ENCODE data around the gene TRIP13. TPM values are rescaled to one million over a fixed set of nuclear protein-coding genes. Genes with fewer than 3 reads are reported as not detected.
"Not testable (repeated sequence)": the region's sequence is repeated elsewhere in the genome, so short reads cannot be mapped to it uniquely, and the experiment has no call there.

The TRIP13 gene
- total RNA-seq, 1 experiment from 2014 or later = 69.0 TPM

GRCh38 chr5:936149-937144 is 43.8 kb downstream of the TRIP13 start:
- H3K9me2 ChIP-seq (replicated peaks; ENCODE audit: low read length) = no peaks in the 10 kb centered on the region
- peaks cover 17% of the 10 kb centered on the region for H3K4me1 ChIP-seq (ENCODE audit: insufficient read depth, low read length)
- TF ChIP-seq EZH2 (IDR thresholded peaks at IDR 0.05; ENCODE audit: low read length, unreplicated experiment) = no peak
- TF ChIP-seq CTCF (conservative IDR thresholded peaks at IDR 0.05; ENCODE audit: low read depth, low read length) = no peak
- no peak for TF ChIP-seq EZH2phosphoT487 (IDR thresholded peaks at IDR 0.05; ENCODE audit: borderline replicate concordance, low read length)
- no peak overlapping the region for H3K27ac ChIP-seq (ENCODE audit: low read length)
- no peaks in the 10 kb centered on the region for H4K20me1 ChIP-seq (ENCODE audit: low read length)
- H3K9ac ChIP-seq (ENCODE audit: low read length) = no peak overlapping the region
- H3K27me3 ChIP-seq (ENCODE audit: low read length) = no peaks in the 10 kb centered on the region
- no peak for ATAC-seq
- H3K36me3 ChIP-seq (ENCODE audit: low read depth, low read length) = no peaks in the 10 kb centered on the region
- no peaks in the 10 kb centered on the region for H3K79me2 ChIP-seq (ENCODE audit: low read length)
- no peak overlapping the region for H2AFZ ChIP-seq (ENCODE audit: low read length)
- CTCF ChIA-PET = interaction anchor here (0.6 kb wide), 1 partner anchor 48 kb away, joined by 3 read pairs; no protein-coding TSS in a partner anchor
- DNase-seq = no peak
- no peaks in the 10 kb centered on the region for H3K9me3 ChIP-seq (ENCODE audit: low read length)
- intact Hi-C loops (cut with micrococcal nuclease) = no loop called here
- no peaks in the 10 kb centered on the region for H3F3A ChIP-seq (ENCODE audit: low read length, unreplicated experiment)
- no peak overlapping the region for H3K4me3 ChIP-seq (ENCODE audit: low read length)
- no TSS peak for BruUV-seq (replicated peaks)
- no peak overlapping the region for H3K4me2 ChIP-seq (ENCODE audit: low read length)
- POLR2A ChIA-PET (ENCODE audit: unreplicated experiment) = no interaction called here

DNA sequence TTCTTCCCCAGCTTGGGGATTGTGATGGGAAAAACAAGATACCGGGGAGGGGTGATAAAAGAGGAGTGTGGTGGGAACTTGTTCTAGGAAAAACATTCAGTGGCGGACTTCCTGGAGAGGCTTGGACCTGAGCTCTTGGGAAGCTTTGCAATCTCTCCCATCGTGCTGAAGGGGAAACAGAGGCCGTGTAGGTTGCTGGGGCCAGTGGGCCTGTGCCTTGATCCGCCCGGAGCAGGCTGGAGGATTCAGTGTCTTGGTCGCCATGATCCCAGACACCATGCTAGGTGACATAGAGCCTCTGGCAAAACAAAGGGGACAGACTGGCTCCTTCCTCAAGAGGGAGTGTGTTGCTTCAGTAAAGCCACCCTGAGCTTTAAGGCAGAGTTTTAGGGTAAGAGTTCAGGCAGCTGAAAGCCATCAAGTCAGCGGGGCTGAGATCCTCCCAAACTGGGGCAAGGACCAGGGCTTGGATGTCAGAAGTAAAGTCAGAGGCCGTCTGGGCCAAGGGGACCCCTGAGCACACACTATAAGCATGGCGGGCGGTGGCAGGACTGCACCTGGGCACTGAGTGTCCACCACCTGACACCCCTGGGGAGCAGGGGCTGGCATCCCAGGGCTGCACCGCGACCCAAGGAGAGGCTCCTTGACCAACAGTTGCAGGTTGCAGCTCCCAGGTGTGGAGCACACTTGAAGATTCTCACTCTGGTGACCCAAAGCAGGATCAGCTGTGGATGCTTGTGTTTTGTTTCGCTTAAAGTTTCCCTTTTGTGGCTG is 44.7 kb downstream of the TRIP13 start:
- H3K9me2 ChIP-seq (replicated peaks; ENCODE audit: low read length) = no peaks in the 10 kb centered on the region
- H3K36me3 ChIP-seq (ENCODE audit: low read depth, low read length) = no peaks in the 10 kb centered on the region
- intact Hi-C loops (cut with micrococcal nuclease) = no loop called here
- DNase-seq = no peak
- TF ChIP-seq EZH2 (IDR thresholded peaks at IDR 0.05; ENCODE audit: low read length, unreplicated experiment) = no peak
- TF ChIP-seq EZH2phosphoT487 (IDR thresholded peaks at IDR 0.05; ENCODE audit: borderline replicate concordance, low read length) = no peak
- H3K27ac ChIP-seq (ENCODE audit: low read length) = no peak overlapping the region
- no peak overlapping the region for H3K4me2 ChIP-seq (ENCODE audit: low read length)
- POLR2A ChIA-PET (ENCODE audit: unreplicated experiment) = no interaction called here
- ATAC-seq = no peak
- H3K9ac ChIP-seq (ENCODE audit: low read length) = no peak overlapping the region
- no peak overlapping the region for H3K4me3 ChIP-seq (ENCODE audit: low read length)
- H3K9me3 ChIP-seq (ENCODE audit: low read length) = no peaks in the 10 kb centered on the region
- CTCF ChIA-PET = no interaction called here
- H3K4me1 ChIP-seq (ENCODE audit: insufficient read depth, low read length) = peaks cover 8% of the 10 kb centered on the region
- H3K79me2 ChIP-seq (ENCODE audit: low read length) = no peaks in the 10 kb centered on the region
- H3F3A ChIP-seq (ENCODE audit: low read length, unreplicated experiment) = no peaks in the 10 kb centered on the region
- BruUV-seq (replicated peaks) = no TSS peak
- H4K20me1 ChIP-seq (ENCODE audit: low read length) = no peaks in the 10 kb centered on the region
- no peak overlapping the region for H2AFZ ChIP-seq (ENCODE audit: low read length)
- H3K27me3 ChIP-seq (ENCODE audit: low read length) = 0 out of 2 replicates have a peak, but pooled peaks cover 3% of the 10 kb centered on the region

DNA sequence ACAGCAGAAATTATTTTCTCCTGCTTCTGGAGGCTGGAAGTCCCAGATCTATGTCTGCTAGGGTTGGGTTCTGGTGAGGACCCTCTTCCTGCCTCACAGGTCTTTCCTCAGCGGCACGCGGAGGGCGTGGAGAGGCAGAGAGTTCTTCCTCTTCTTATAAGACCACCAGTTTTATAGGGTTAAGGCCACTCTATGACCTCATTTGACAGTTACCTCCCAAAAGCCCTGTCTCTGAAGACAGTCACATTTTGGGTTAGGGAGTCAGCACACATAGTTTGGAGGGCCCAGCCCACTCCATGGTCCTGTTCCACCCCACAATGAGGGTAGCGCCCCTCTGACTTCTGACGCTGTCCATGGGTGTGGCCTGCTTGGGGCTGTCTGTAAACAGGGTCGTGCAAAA is 46.7 kb downstream of the TRIP13 start:
- H3K27me3 ChIP-seq (ENCODE audit: low read length) = peaks cover 12% of the 10 kb centered on the region
- no peak overlapping the region for H3K9ac ChIP-seq (ENCODE audit: low read length)
- TF ChIP-seq EZH2phosphoT487 (IDR thresholded peaks at IDR 0.05; ENCODE audit: borderline replicate concordance, low read length) (no peak), CTCF (conservative IDR thresholded peaks at IDR 0.05; ENCODE audit: low read depth, low read length) (no peak), EZH2 (IDR thresholded peaks at IDR 0.05; ENCODE audit: low read length, unreplicated experiment) (no peak)
- no peak overlapping the region for H3K27ac ChIP-seq (ENCODE audit: low read length)
- H3F3A ChIP-seq (ENCODE audit: low read length, unreplicated experiment) = no peaks in the 10 kb centered on the region
- no peak overlapping the region for H3K4me3 ChIP-seq (ENCODE audit: low read length)
- ChIA-PET POLR2A (ENCODE audit: unreplicated experiment) (no interaction called here), CTCF (no interaction called here)
- H3K79me2 ChIP-seq (ENCODE audit: low read length) = no peaks in the 10 kb centered on the region
- H3K4me2 ChIP-seq (ENCODE audit: low read length) = no peak overlapping the region
- no peak overlapping the region for H2AFZ ChIP-seq (ENCODE audit: low read length)
- no peak for DNase-seq
- intact Hi-C loops (cut with micrococcal nuclease) = no loop called here
- no TSS peak for BruUV-seq (replicated peaks)
- no peaks in the 10 kb centered on the region for H4K20me1 ChIP-seq (ENCODE audit: low read length)
- H3K36me3 ChIP-seq (ENCODE audit: low read depth, low read length) = no peaks in the 10 kb centered on the region
- no peaks in the 10 kb centered on the region for H3K9me2 ChIP-seq (replicated peaks; ENCODE audit: low read length)
- no peaks in the 10 kb centered on the region for H3K9me3 ChIP-seq (ENCODE audit: low read length)
- no peak for ATAC-seq
- H3K4me1 ChIP-seq (ENCODE audit: insufficient read depth, low read length) = no peaks in the 10 kb centered on the region

DNA sequence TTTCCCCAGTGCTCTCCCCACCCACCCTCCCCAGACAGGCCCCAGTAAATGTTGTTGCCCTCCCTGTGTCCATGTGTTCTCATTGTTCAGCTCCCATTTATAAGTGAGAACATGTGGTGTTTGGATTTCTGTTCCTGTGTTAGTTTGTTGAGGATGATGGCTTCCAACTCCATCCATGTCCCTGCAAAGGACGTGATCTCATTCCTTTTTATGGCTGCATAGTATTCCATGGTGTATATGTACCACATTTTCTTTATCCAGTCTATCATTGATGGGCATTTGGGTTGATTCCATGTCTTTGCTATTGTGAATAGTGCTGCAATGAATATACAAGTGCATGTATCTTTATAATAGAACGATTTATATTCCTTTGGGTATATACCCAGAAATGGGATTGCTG is 48.1 kb downstream of the TRIP13 start:
- POLR2A ChIA-PET (ENCODE audit: unreplicated experiment); H3K9me3 ChIP-seq (ENCODE audit: low read length); H2AFZ ChIP-seq (ENCODE audit: low read length); H3K9me2 ChIP-seq (replicated peaks; ENCODE audit: low read length); H3K27ac ChIP-seq (ENCODE audit: low read length); H3K79me2 ChIP-seq (ENCODE audit: low read length); intact Hi-C loops (cut with micrococcal nuclease); CTCF ChIA-PET; H3K4me1 ChIP-seq (ENCODE audit: insufficient read depth, low read length); H3K4me3 ChIP-seq (ENCODE audit: low read length); ATAC-seq; BruUV-seq (replicated peaks); H3K9ac ChIP-seq (ENCODE audit: low read length); H3F3A ChIP-seq (ENCODE audit: low read length, unreplicated experiment); H3K4me2 ChIP-seq (ENCODE audit: low read length); H4K20me1 ChIP-seq (ENCODE audit: low read length); DNase-seq; H3K36me3 ChIP-seq (ENCODE audit: low read depth, low read length): not testable (repeated sequence)
- peaks cover 20% of the 10 kb centered on the region for H3K27me3 ChIP-seq (ENCODE audit: low read length)

Data from PC-3 (cell line).